CD14-positive monocyte (primary cell): ENCODE results near the gene FBXO4. TPM values are rescaled to one million over a fixed set of nuclear protein-coding genes. Genes with fewer than 3 reads are reported as not detected.
"Not testable (repeated sequence)": the region's sequence is repeated elsewhere in the genome, so short reads cannot be mapped to it uniquely, and the experiment has no call there.

Source experiments
- DNase-seq, 3 donors: peaks; one replicate each; pipeline ENCODE4 v3.0.0-alpha.2; 2011 to 2022
- H2AFZ ChIP-seq: 2 replicates; pipeline ENCODE4 v1.6.0; 2012; ENCODE audit warnings: mild to moderate bottlenecking, low read depth, low read length, inconsistent platforms; ENCODE audit not compliant: insufficient read depth, poor library complexity, severe bottlenecking
- H3K27ac ChIP-seq, 2 donors: 1 replicate in 1 of 2; 2 replicates in 1 of 2; pipeline ENCODE4 v1.5.1; 2012 to 2013; ENCODE audit warnings: low read length in 2 of 2, control low read depth in 1 of 2, inconsistent platforms in 1 of 2, low read depth in 1 of 2, mild to moderate bottlenecking in 1 of 2
- H3K27me3 ChIP-seq, 2 donors: one replicate each; pipeline versions ENCODE4 v1.6.0 to v1.6.1; 2011 to 2013; ENCODE audit warnings: low read length in 2 of 2; ENCODE audit not compliant: control insufficient read depth in 2 of 2, insufficient read depth in 2 of 2
- H3K36me3 ChIP-seq, 2 donors: replicated peaks in 1 of 2; 1 replicate in 1 of 2; 2 replicates in 1 of 2; pipeline versions ENCODE4 v1.5.1 to v1.6.1; 2012 to 2013; ENCODE audit warnings: low read length in 2 of 2, control low read depth in 1 of 2, inconsistent platforms in 1 of 2, mild to moderate bottlenecking in 1 of 2; ENCODE audit not compliant: insufficient read depth in 2 of 2, control insufficient read depth in 1 of 2
- H3K4me1 ChIP-seq, 2 donors: 1 replicate in 1 of 2; 2 replicates in 1 of 2; pipeline versions ENCODE4 v1.5.1 to v1.6.1; 2012 to 2013; ENCODE audit warnings: low read length in 2 of 2, control low read depth in 1 of 2, inconsistent platforms in 1 of 2, mild to moderate bottlenecking in 1 of 2, moderate library complexity in 1 of 2; ENCODE audit not compliant: insufficient read depth in 2 of 2, control insufficient read depth in 1 of 2
- H3K4me2 ChIP-seq: replicated peaks from 2 replicates; pipeline ENCODE3; 2012; ENCODE audit warnings: low read length, moderate library complexity, mild to moderate bottlenecking; ENCODE audit not compliant: poor library complexity, severe bottlenecking; ENCODE audit errors: extremely low read depth
- H3K4me3 ChIP-seq, 3 experiments: fragments of 200-600 bp in 1 of 3; sonication (generic) in 1 of 3; replicated peaks in 1 of 3; 1 replicate in 2 of 3; 2 replicates in 1 of 3; pipeline ENCODE4 v1.5.1; 2011 to 2013; ENCODE audit warnings: low read length in 3 of 3, mild to moderate bottlenecking in 3 of 3, control low read depth in 2 of 3, low read depth in 2 of 3, inconsistent platforms in 1 of 3, moderate library complexity in 1 of 3
- H3K79me2 ChIP-seq: 2 replicates; pipeline ENCODE4 v1.6.0; 2012; ENCODE audit warnings: mild to moderate bottlenecking, control low read depth, inconsistent platforms, low read length, moderate library complexity; ENCODE audit not compliant: insufficient read depth
- H3K9ac ChIP-seq: 2 replicates; pipeline ENCODE4 v1.6.0; 2017; ENCODE audit warnings: low read length, mild to moderate bottlenecking; ENCODE audit not compliant: insufficient read depth, poor library complexity, severe bottlenecking
- H3K9me3 ChIP-seq, 2 donors: replicated peaks in 1 of 2; 1 replicate in 1 of 2; 2 replicates in 1 of 2; pipeline versions ENCODE4 v1.5.1 to v1.6.1; 2012 to 2013; ENCODE audit warnings: low read length in 2 of 2, control low read depth in 1 of 2; ENCODE audit not compliant: control insufficient read depth in 1 of 2, insufficient read depth in 1 of 2
- H4K20me1 ChIP-seq: 2 replicates; pipeline ENCODE4 v1.6.0; 2012; ENCODE audit warnings: mild to moderate bottlenecking, low read length, control low read depth, moderate library complexity; ENCODE audit not compliant: insufficient read depth
- H3K27ac Mint-ChIP-seq, 7 donors: one replicate each; pipeline ENCODE4 v1.8.0; 2020; ENCODE audit warnings: mild to moderate bottlenecking in 7 of 7, mixed read lengths in 7 of 7, moderate library complexity in 6 of 7, inconsistent platforms in 2 of 7
- H3K27me3 Mint-ChIP-seq, 3 donors: one replicate each; pipeline ENCODE4 v1.8.0; 2021 to 2022; ENCODE audit warnings: low read depth in 3 of 3, mild to moderate bottlenecking in 3 of 3, mixed read lengths in 3 of 3, moderate library complexity in 3 of 3, inconsistent platforms in 1 of 3
- H3K36me3 Mint-ChIP-seq, 2 donors: one replicate each; pipeline ENCODE4 v1.8.0; 2020; ENCODE audit warnings: mixed read lengths in 2 of 2, inconsistent platforms in 1 of 2, mild to moderate bottlenecking in 1 of 2
- H3K4me1 Mint-ChIP-seq: one replicate; pipeline ENCODE4 v1.8.0; 2020; ENCODE audit warnings: mild to moderate bottlenecking, mixed read lengths
- H3K4me3 Mint-ChIP-seq, 2 donors: one replicate each; pipeline ENCODE4 v1.8.0; 2020; ENCODE audit warnings: mild to moderate bottlenecking in 2 of 2, mixed read lengths in 2 of 2, moderate library complexity in 1 of 2
- H3K9me3 Mint-ChIP-seq, 7 donors: one replicate each; pipeline ENCODE4 v1.8.0; 2020 to 2022; ENCODE audit warnings: mixed read lengths in 7 of 7, mild to moderate bottlenecking in 6 of 7, moderate library complexity in 6 of 7, inconsistent platforms in 2 of 7
- WGBS: methylation state at CpG from one replicate; pipeline ENCODE4 v1.1.5; 2013; ENCODE audit warnings: missing lambda C conversion rate; ENCODE audit not compliant: insufficient coverage; 5-methylcytosine and 5-hydroxymethylcytosine counted together
- intact Hi-C, 2 donors: fragments of 100-400 bp; cut with micrococcal nuclease; formaldehyde crosslinking; loops; one replicate each; pipeline versions ENCODE4 v1.15.0 to v1.15.1; 2023
- polyA plus RNA-seq, 3 donors: library from polyadenylated mRNA; depleted of rRNA in 1 of 3; unstranded in 2 of 3; stranded (reverse) in 1 of 3; fragments of 300-500 nt in 2 of 3; fragments of >200 nt in 1 of 3; fragmentation: Illumina TruSeq in 2 of 3; gene quantifications; 1 replicate in 2 of 3; 2 replicates in 1 of 3; pipeline ENCODE4 v1.2.3, GENCODE V29; 2012 to 2021
- TF ChIP-seq, protein P1 (sequence below): fragments of 200-600 bp; IDR thresholded peaks from one replicate; pipeline ENCODE4 v1.8.0; 2022; ENCODE audit warnings: antibody characterized with exemption, mild to moderate bottlenecking

Gene FBXO4
- polyA plus RNA-seq, 3 donors: 3.7 to 10.4 (median 8.7) TPM

DNA sequence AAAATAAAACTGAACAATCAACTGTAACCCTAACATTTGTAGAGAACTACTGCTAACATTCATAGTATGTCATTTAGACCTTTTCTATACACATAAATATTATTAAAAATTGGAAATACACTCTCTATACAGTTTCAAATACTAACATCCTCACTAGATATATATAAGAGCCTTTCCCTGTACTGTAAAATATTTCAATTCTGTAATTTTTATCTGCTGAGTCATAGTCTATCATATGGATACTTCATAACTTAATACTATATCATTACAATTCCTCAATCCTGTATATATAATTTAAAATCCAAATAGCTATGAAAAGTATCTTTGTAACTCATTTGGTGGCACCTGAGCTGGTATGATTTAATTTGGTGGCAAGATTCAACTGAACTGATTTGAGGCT lies 55.8 kb downstream of the FBXO4 start:
- no peak overlapping the region for H3K4me3 Mint-ChIP-seq
- Histone ChIP-seq H3K79me2 (no peaks in the 10 kb centered on the region), H4K20me1 (no peaks in the 10 kb centered on the region), H3K9me3 (no peaks in the 10 kb centered on the region), H3K4me3 (no peak overlapping the region), H3K36me3 (no peaks in the 10 kb centered on the region), H3K4me1 (no peaks in the 10 kb centered on the region), H3K27ac (no peak overlapping the region), H3K9ac (no peak overlapping the region), H3K27me3 (no peaks in the 10 kb centered on the region), H2AFZ (no peak overlapping the region), H3K4me2 (no peak overlapping the region)
- H3K4me1 Mint-ChIP-seq: no peaks in the 10 kb centered on the region
- TF ChIP-seq, protein P1, sequence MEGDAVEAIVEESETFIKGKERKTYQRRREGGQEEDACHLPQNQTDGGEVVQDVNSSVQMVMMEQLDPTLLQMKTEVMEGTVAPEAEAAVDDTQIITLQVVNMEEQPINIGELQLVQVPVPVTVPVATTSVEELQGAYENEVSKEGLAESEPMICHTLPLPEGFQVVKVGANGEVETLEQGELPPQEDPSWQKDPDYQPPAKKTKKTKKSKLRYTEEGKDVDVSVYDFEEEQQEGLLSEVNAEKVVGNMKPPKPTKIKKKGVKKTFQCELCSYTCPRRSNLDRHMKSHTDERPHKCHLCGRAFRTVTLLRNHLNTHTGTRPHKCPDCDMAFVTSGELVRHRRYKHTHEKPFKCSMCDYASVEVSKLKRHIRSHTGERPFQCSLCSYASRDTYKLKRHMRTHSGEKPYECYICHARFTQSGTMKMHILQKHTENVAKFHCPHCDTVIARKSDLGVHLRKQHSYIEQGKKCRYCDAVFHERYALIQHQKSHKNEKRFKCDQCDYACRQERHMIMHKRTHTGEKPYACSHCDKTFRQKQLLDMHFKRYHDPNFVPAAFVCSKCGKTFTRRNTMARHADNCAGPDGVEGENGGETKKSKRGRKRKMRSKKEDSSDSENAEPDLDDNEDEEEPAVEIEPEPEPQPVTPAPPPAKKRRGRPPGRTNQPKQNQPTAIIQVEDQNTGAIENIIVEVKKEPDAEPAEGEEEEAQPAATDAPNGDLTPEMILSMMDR: no peak
- H3K27ac Mint-ChIP-seq: no peak overlapping the region
- peaks cover 0 to 2% (median 0%) of the 10 kb centered on the region in 7 donors for H3K9me3 Mint-ChIP-seq
- DNase-seq: no peak
- no peaks in the 10 kb centered on the region for H3K36me3 Mint-ChIP-seq
- H3K27me3 Mint-ChIP-seq: peaks cover 0 to 5% (median 3%) of the 10 kb centered on the region in 3 donors
- intact Hi-C loops: no loop called here

DNA sequence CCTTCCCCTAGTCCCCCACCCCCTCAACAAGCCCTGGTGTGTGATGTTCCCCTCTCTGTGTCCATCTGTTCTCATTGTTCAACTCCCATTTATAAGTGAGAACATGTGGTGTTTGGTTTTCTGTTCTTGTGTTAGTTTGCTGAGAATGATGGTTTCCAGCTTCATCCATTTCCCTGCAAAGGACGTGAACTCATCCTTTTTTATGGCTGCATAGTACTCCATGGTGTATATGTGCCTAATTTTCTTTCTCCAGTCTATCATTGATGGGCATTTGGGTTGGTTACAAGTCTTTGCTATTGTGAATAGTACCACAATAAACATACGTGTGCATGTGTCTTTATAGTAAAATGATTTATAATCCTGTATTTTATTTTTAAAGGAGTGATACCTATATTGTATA lies 57.8 kb downstream of the FBXO4 start:
- H3K27me3 ChIP-seq, H3K27ac Mint-ChIP-seq, H2AFZ ChIP-seq, H3K36me3 ChIP-seq, H3K79me2 ChIP-seq, H3K9me3 ChIP-seq, H3K27ac ChIP-seq, H3K4me3 ChIP-seq, DNase-seq, H3K4me2 ChIP-seq, H3K36me3 Mint-ChIP-seq, H4K20me1 ChIP-seq, H3K9ac ChIP-seq, H3K27me3 Mint-ChIP-seq, H3K9me3 Mint-ChIP-seq, H3K4me1 ChIP-seq, intact Hi-C loops, H3K4me3 Mint-ChIP-seq, H3K4me1 Mint-ChIP-seq: not testable (repeated sequence)
- 60% methylated on average over 1 of the region's 2 CpGs for WGBS
